DOHH2 (cell line): ENCODE measurements around the gene CYP2U1.
"Not testable (repeated sequence)": the region's sequence is repeated elsewhere in the genome, so short reads cannot be mapped to it uniquely, and the experiment has no call there.

Experiments
- CTCF ChIP-seq: fragments of 200-600 bp; sonication (generic); IDR thresholded peaks from one replicate; pipeline ENCODE4 v1.5.1; 2014; ENCODE audit warnings: antibody characterized with exemption, mild to moderate bottlenecking, low read depth, low read length; ENCODE audit not compliant: poor library complexity, severe bottlenecking
- EZH2phosphoT487 ChIP-seq: fragments of 200-600 bp; sonication (generic); IDR thresholded peaks from 2 replicates; pipeline ENCODE4 v1.6.1; 2017; ENCODE audit warnings: borderline replicate concordance, mild to moderate bottlenecking, antibody characterized with exemption, low read length, moderate library complexity, mixed read lengths

GRCh38 chr4:107967519-107967918 is 36.2 kb downstream of the CYP2U1 start:
- not testable (repeated sequence) for TF ChIP-seq CTCF, EZH2phosphoT487
